DMS53 treated with DMSO at 0.1 percent for 48 hours (cell line): ENCODE measurements around the gene NFATC2.

ENCODE experiments used
- DNase-seq: peaks from one replicate; lab custom pipeline; 2025; ENCODE audit not compliant: unreplicated experiment; lab: John Stamatoyannopoulos, UW

The NFATC2 gene

GRCh38 chr20:51516855-51517254, 25.7 kb downstream of the NFATC2 start:
- DNase-seq: no peak

- DNase-seq: no peak
Measured at GRCh38 chr20:51514836-51515235, 27.7 kb downstream of the NFATC2 start.

- no peak for DNase-seq
Measured at GRCh38 chr20:51514249-51514648, 28.3 kb downstream of the NFATC2 start.

GRCh38 chr20:51513545-51513944, 29.0 kb downstream of the NFATC2 start:
- no peak for DNase-seq

- DNase-seq: no peak
Measured at GRCh38 chr20:51512645-51513044, 29.9 kb downstream of the NFATC2 start.

GRCh38 chr20:51511861-51512619, 30.5 kb downstream of the NFATC2 start:
- DNase-seq: no peak

- no peak for DNase-seq
Measured at GRCh38 chr20:51510936-51511605, 31.4 kb downstream of the NFATC2 start.

- no peak for DNase-seq
Measured at GRCh38 chr20:51510169-51510568, 32.4 kb downstream of the NFATC2 start.

GRCh38 chr20:51509208-51509607, 33.3 kb downstream of the NFATC2 start:
- DNase-seq: no peak

GRCh38 chr20:51508780-51509179, 33.7 kb downstream of the NFATC2 start:
- DNase-seq: no peak

GRCh38 chr20:51508158-51508557, 34.4 kb downstream of the NFATC2 start:
- DNase-seq: no peak

GRCh38 chr20:51507216-51508036, 35.1 kb downstream of the NFATC2 start:
- DNase-seq: no peak

- no peak for DNase-seq
Measured at GRCh38 chr20:51506527-51507215, 35.8 kb downstream of the NFATC2 start.

GRCh38 chr20:51505566-51505965, 37.0 kb downstream of the NFATC2 start:
- no peak for DNase-seq

GRCh38 chr20:51503376-51503775, 39.1 kb downstream of the NFATC2 start:
- no peak for DNase-seq

GRCh38 chr20:51500936-51501335, 41.6 kb downstream of the NFATC2 start:
- no peak for DNase-seq

GRCh38 chr20:51500311-51500710, 42.2 kb downstream of the NFATC2 start:
- DNase-seq: no peak

- DNase-seq: no peak
Measured at GRCh38 chr20:51498765-51499540, 43.6 kb downstream of the NFATC2 start.

- DNase-seq: no peak
Measured at GRCh38 chr20:51497542-51498467, 44.7 kb downstream of the NFATC2 start.
